K562 (cell line): ENCODE measurements around the gene YWHAB. TPM values are rescaled to one million over a fixed set of nuclear protein-coding genes. Genes with fewer than 3 reads are reported as not detected.
A peak's percentile ranks its signal among the peaks of the same experiment; 100 is the strongest.

ENCODE experiments used
- CBFA2T3 ChIP-seq: fragments of 450-650 bp; IDR thresholded peaks from 2 replicates; pipeline ENCODE4 v1.6.1; 2017
- PYGO2 ChIP-seq: fragments of 450-650 bp; IDR thresholded peaks from 2 replicates; pipeline ENCODE4 v1.6.1; 2016; ENCODE audit warnings: mild to moderate bottlenecking, missing genetic modification characterization, moderate library complexity, missing compliant biosample characterization
- RAD21 ChIP-seq, 2 experiments: fragments of 250-450 bp in 1 of 2; fragments of 450-650 bp in 1 of 2; sonication (Bioruptor Pico) in 1 of 2; formaldehyde crosslinking in 1 of 2; IDR thresholded peaks in 1 of 2; conservative IDR thresholded peaks in 1 of 2; 2 replicates each; pipeline versions ENCODE4 v1.4.0 to v1.8.0; 2020 to 2022; ENCODE audit warnings: mild to moderate bottlenecking in 2 of 2, moderate library complexity in 1 of 2
- SAP30 ChIP-seq: fragments of 200-600 bp; sonication (generic); IDR thresholded peaks from 2 replicates; pipeline ENCODE4 v1.6.1; 2012; ENCODE audit warnings: borderline replicate concordance, low read depth, mild to moderate bottlenecking, moderate library complexity, low read length, control low read depth, inconsistent platforms; ENCODE audit not compliant: insufficient read depth, poor library complexity, severe bottlenecking
- SMAD3 ChIP-seq: fragments of 450-650 bp; formaldehyde crosslinking; conservative IDR thresholded peaks from 2 replicates; pipeline ENCODE4 v1.4.0; 2020; ENCODE audit warnings: mild to moderate bottlenecking
- TBP ChIP-seq: optimal IDR thresholded peaks from 2 replicates; pipeline ENCODE3; 2011; ENCODE audit warnings: low read depth, low read length, improper control_type of control experiment
- ZBTB33 ChIP-seq: sonication (generic); formaldehyde crosslinking; IDR thresholded peaks from 2 replicates; pipeline ENCODE4 v1.8.1; 2023; ENCODE audit warnings: mild to moderate bottlenecking, missing genetic modification reagents
- ZNF274 ChIP-seq: IDR thresholded peaks from 2 replicates; pipeline ENCODE4 v1.6.1; 2011; ENCODE audit warnings: low read depth, mild to moderate bottlenecking, low read length, moderate library complexity, borderline replicate concordance
- polyA plus RNA-seq, 8 experiments: library from polyadenylated mRNA; depleted of rRNA in 4 of 8; stranded (reverse) in 5 of 8; unstranded in 3 of 8; fragments of >200 nt; fragmentation: Nextera tagmentation in 2 of 8; fragmentation: Illumina TruSeq in 1 of 8; extraction: Ambion mirVana in 2 of 8; extraction: Trizol in 1 of 8; gene quantifications; 2 replicates each; pipeline versions ENCODE4 v1.2.1 to v1.2.3, GENCODE V29; 2011 to 2014; ENCODE audit warnings: inconsistent platforms in 1 of 8, missing spikeins in 1 of 8
- total RNA-seq, 7 experiments: library from RNA; depleted of rRNA in 6 of 7; stranded (reverse); fragments of >200 nt in 6 of 7; fragmentation: Illumina TruSeq in 2 of 7; extraction: Trizol in 2 of 7; gene quantifications; 2 replicates each; pipeline versions ENCODE4 v1.2.1 to v1.2.3, GENCODE V29; 2011 to 2021; ENCODE audit warnings: low replicate concordance in 1 of 7
- TF ChIP-seq, protein P1 (sequence below): sonication (generic); formaldehyde crosslinking; IDR thresholded peaks from 2 replicates; pipeline ENCODE4 v1.8.0; 2023; ENCODE audit warnings: mild to moderate bottlenecking, missing genetic modification reagents
- TF ChIP-seq, protein P2 (sequence below), 2 experiments: fragments of 450-650 bp; IDR thresholded peaks; 2 replicates each; pipeline ENCODE4 v1.6.1; 2016; ENCODE audit warnings: mild to moderate bottlenecking in 2 of 2, borderline replicate concordance in 1 of 2, low read depth in 1 of 2, moderate library complexity in 1 of 2

Gene YWHAB
- total and polyA plus RNA-seq, 9 of the 15 experiments (the other 6 are each of a cell fraction or from before 2014, with no cell fraction given), result 60.6 to 185 (median 96.1) TPM

DNA sequence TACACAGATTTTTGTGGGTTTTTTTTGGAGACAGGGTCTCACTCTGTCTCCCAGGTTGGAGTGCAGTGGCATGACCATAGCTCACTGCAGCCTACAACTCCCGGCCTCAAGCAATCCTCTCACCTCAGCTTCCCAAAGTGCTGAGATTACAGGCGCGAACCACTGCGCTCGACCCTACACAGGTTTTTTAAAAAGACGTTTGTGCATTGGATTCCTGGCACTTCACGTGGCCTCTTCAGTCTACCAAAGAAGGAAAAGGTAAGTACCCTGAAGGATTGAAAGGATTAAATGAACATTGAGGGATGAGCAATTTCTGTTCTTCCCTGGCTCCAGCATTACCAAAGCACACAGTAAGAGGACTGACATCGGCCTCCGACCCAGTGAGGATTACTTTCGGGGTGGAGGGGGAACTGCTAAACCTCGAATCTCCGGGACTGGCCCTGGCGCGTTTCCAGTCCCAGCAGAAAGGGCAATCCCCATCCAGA lies 556 bp upstream of the YWHAB start (continued):
- TF ChIP-seq ZNF274, result no peak
- TF ChIP-seq ZBTB33 (CRISPR knock-in tag), result 0 out of 2 replicates have a peak, but pooled peaks have one; percentile 14
- TF ChIP-seq SAP30, result no peak
- TF ChIP-seq, protein P1, sequence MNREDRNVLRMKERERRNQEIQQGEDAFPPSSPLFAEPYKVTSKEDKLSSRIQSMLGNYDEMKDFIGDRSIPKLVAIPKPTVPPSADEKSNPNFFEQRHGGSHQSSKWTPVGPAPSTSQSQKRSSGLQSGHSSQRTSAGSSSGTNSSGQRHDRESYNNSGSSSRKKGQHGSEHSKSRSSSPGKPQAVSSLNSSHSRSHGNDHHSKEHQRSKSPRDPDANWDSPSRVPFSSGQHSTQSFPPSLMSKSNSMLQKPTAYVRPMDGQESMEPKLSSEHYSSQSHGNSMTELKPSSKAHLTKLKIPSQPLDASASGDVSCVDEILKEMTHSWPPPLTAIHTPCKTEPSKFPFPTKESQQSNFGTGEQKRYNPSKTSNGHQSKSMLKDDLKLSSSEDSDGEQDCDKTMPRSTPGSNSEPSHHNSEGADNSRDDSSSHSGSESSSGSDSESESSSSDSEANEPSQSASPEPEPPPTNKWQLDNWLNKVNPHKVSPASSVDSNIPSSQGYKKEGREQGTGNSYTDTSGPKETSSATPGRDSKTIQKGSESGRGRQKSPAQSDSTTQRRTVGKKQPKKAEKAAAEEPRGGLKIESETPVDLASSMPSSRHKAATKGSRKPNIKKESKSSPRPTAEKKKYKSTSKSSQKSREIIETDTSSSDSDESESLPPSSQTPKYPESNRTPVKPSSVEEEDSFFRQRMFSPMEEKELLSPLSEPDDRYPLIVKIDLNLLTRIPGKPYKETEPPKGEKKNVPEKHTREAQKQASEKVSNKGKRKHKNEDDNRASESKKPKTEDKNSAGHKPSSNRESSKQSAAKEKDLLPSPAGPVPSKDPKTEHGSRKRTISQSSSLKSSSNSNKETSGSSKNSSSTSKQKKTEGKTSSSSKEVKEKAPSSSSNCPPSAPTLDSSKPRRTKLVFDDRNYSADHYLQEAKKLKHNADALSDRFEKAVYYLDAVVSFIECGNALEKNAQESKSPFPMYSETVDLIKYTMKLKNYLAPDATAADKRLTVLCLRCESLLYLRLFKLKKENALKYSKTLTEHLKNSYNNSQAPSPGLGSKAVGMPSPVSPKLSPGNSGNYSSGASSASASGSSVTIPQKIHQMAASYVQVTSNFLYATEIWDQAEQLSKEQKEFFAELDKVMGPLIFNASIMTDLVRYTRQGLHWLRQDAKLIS, result no peak
- no peak for TF ChIP-seq PYGO2
- TF ChIP-seq, protein P2, sequence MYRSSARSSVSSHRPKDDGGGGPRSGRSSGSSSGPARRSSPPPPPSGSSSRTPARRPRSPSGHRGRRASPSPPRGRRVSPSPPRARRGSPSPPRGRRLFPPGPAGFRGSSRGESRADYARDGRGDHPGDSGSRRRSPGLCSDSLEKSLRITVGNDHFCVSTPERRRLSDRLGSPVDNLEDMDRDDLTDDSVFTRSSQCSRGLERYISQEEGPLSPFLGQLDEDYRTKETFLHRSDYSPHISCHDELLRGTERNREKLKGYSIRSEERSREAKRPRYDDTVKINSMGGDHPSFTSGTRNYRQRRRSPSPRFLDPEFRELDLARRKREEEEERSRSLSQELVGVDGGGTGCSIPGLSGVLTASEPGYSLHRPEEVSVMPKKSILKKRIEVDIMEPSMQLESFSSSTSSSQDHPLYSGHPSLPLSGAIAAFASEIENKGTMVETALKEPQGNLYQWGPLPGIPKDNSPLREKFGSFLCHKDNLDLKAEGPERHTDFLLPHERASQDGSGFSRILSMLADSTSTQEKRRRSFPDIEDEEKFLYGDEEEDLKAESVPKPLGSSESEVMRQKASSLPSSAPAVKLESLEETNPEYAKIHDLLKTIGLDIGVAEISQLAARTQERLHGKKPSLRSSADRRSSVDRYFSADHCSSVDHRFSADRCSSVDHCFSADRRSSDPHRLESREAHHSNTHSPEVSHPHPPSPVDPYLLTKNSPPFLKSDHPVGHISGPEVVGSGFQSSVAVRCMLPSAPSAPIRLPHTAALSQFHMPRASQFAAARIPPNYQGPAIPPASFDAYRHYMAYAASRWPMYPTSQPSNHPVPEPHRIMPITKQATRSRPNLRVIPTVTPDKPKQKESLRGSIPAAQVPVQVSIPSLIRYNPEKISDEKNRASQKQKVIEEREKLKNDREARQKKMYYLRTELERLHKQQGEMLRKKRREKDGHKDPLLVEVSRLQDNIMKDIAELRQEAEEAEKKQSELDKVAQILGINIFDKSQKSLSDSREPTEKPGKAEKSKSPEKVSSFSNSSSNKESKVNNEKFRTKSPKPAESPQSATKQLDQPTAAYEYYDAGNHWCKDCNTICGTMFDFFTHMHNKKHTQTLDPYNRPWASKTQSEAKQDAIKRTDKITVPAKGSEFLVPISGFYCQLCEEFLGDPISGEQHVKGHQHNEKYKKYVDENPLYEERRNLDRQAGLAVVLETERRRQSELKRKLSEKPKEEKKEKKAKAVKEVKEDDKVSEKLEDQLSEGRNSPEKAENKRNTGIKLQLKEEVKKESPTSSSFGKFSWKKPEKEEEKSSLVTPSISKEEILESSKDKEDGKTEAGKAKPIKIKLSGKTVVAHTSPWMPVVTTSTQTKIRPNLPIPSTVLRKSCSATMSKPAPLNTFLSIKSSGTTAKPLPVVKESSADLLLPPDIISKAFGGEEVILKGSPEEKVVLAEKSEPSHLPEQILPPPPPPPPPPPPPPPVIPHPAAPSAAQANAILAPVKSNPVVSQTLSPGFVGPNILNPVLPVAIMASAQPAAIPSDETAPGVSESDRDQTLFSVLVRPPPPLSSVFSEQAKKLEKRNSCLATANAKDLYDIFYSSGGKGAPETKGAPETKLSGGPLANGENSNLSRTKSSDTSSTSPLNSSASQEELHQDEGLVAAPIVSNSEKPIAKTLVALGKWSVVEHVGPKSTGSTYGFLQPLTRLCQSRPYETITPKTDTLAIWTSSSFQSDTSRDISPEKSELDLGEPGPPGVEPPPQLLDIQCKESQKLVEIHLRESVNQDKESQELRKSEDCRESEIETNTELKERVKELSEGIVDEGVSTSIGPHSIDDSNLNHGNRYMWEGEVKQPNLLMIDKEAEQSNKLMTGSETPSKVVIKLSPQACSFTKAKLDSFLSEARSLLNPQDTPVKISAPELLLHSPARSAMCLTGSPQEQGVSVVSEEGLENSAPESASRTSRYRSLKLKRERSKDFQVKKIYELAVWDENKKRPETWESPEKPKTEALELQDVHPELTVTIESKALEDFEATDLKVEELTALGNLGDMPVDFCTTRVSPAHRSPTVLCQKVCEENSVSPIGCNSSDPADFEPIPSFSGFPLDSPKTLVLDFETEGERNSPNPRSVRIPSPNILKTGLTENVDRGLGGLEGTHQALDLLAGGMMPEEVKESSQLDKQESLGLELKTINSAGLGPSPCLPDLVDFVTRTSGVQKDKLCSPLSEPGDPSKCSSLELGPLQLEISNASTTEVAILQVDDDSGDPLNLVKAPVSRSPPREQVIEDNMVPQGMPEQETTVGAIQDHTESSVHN (IDR thresholded peaks at IDR 0.05; ENCODE audit: borderline replicate concordance in 1 of 2, low read depth in 1 of 2), result no peak
- TF ChIP-seq CBFA2T3, result 0 out of 2 replicates have a peak, but pooled peaks have one; percentile 1
- TF ChIP-seq TBP, result no peak
- TF ChIP-seq SMAD3, result no peak
- TF ChIP-seq RAD21 (CRISPR knock-in tag; conservative IDR thresholded peaks at IDR 0.05 in 1 of 2, IDR thresholded peaks at IDR 0.05 in 1 of 2), result no peak
